Type B pancreatic cell (in vitro differentiated cells): ENCODE data around the gene DENND4C. TPM values are rescaled to one million over a fixed set of nuclear protein-coding genes. Genes with fewer than 3 reads are reported as not detected.
A peak's percentile ranks its signal among the peaks of the same experiment; 100 is the strongest.

Source experiments
- DNase-seq: peaks from one replicate; pipeline ENCODE4 v3.0.0; 2021; ENCODE audit warnings: mixed read lengths; ENCODE audit not compliant: unreplicated experiment; ENCODE audit errors: extremely low spot score
- H3K27ac Mint-ChIP-seq: 2 replicates; pipeline ENCODE4 v1.8.0; 2021; ENCODE audit warnings: mild to moderate bottlenecking, mixed read lengths
- H3K27me3 Mint-ChIP-seq: 2 replicates; pipeline ENCODE4 v1.8.0; 2021; ENCODE audit warnings: mixed read lengths
- H3K36me3 Mint-ChIP-seq: 2 replicates; pipeline ENCODE4 v1.8.0; 2021; ENCODE audit warnings: mixed read lengths
- H3K4me1 Mint-ChIP-seq: one replicate; pipeline ENCODE4 v1.8.0; 2021; ENCODE audit warnings: mixed read lengths; ENCODE audit not compliant: unreplicated experiment
- H3K4me3 Mint-ChIP-seq: 2 replicates; pipeline ENCODE4 v1.8.0; 2021; ENCODE audit warnings: mild to moderate bottlenecking, mixed read lengths
- H3K9me3 Mint-ChIP-seq: 2 replicates; pipeline ENCODE4 v1.8.0; 2021; ENCODE audit warnings: mixed read lengths
- CTCF ChIP-seq: fragments of 200-600 bp; sonication (generic); conservative IDR thresholded peaks from 2 replicates; pipeline ENCODE4 v1.5.0; 2021; ENCODE audit warnings: antibody characterized with exemption, mild to moderate bottlenecking
- long read RNA-seq: library from polyadenylated mRNA; unstranded; transcript quantifications from one replicate; pipeline ENCODE4 v2.0.0, GENCODE V29; 2020
- total RNA-seq: library from RNA; stranded (reverse); gene quantifications from 2 replicates; pipeline ENCODE4 v1.2.1, GENCODE V29; 2021; ENCODE audit warnings: low replicate concordance

DENND4C gene
- 36.6 and 54.1 TPM in 2 replicates for total RNA-seq
- long read RNA-seq, partial matches to known transcripts: 8 of 13 reads
- long read RNA-seq, other reads (novel, unspliced or antisense): 5 of 13 reads

- Mint-ChIP-seq H3K9me3 (no peaks in the 10 kb centered on the region), H3K27me3 (no peaks in the 10 kb centered on the region), H3K4me3 (no peak within 1 kb of the TSS), H3K4me1 (peaks cover 11% of the 10 kb centered on the region), H3K27ac (no peak within 1 kb of the TSS), H3K36me3 (no peaks in the 10 kb centered on the region)
- DNase-seq: peak; percentile 93
- peak; percentile 29 for TF ChIP-seq CTCF
Observed at GRCh38 chr9:19230355-19231125, at the start of gene DENND4C. DENND4C (plus strand) TSS chr9:19230693; CDS start chr9:19276175, 45,482 bp downstream.

- no peak for DNase-seq
- peak overlapping the region; percentile 55 for H3K4me3 Mint-ChIP-seq
- no peak for TF ChIP-seq CTCF
- H3K36me3 Mint-ChIP-seq: no peaks in the 10 kb centered on the region
- H3K27ac Mint-ChIP-seq: peak overlapping the region; percentile 89
- H3K9me3 Mint-ChIP-seq: no peaks in the 10 kb centered on the region
- no peaks in the 10 kb centered on the region for H3K27me3 Mint-ChIP-seq
- H3K4me1 Mint-ChIP-seq: peaks cover 7% of the 10 kb centered on the region
Observed at GRCh38 chr9:19180991-19181390, 49.5 kb upstream of the DENND4C start.

GRCh38 chr9:19181561-19181960, 48.9 kb upstream of the DENND4C start:
- H3K27me3 Mint-ChIP-seq: no peaks in the 10 kb centered on the region
- no peak overlapping the region for H3K4me3 Mint-ChIP-seq
- no peak overlapping the region for H3K27ac Mint-ChIP-seq
- H3K9me3 Mint-ChIP-seq: no peaks in the 10 kb centered on the region
- H3K36me3 Mint-ChIP-seq: no peaks in the 10 kb centered on the region
- H3K4me1 Mint-ChIP-seq: peaks cover 7% of the 10 kb centered on the region
- no peak for DNase-seq
- TF ChIP-seq CTCF: no peak

- Mint-ChIP-seq H3K27ac (peak overlapping the region; percentile 91), H3K36me3 (no peaks in the 10 kb centered on the region), H3K4me3 (peak overlapping the region; percentile 19), H3K4me1 (peaks cover 7% of the 10 kb centered on the region), H3K9me3 (no peaks in the 10 kb centered on the region), H3K27me3 (no peaks in the 10 kb centered on the region)
- no peak for DNase-seq
- no peak for TF ChIP-seq CTCF
Observed at GRCh38 chr9:19184144-19184917, 46.2 kb upstream of the DENND4C start.

- Mint-ChIP-seq H3K27ac (no peak overlapping the region), H3K9me3 (no peaks in the 10 kb centered on the region), H3K4me1 (peaks cover 7% of the 10 kb centered on the region), H3K27me3 (no peaks in the 10 kb centered on the region), H3K36me3 (no peaks in the 10 kb centered on the region), H3K4me3 (no peak overlapping the region)
- DNase-seq: no peak
- no peak for TF ChIP-seq CTCF
Observed at GRCh38 chr9:19185191-19185590, 45.3 kb upstream of the DENND4C start.
